Activated CD8-positive, alpha-beta memory T cell treated with anti-CD3 and anti-CD28 coated beads, Interleukin-2, amount 50 U/mL, for 4 hours (primary cell): ENCODE measurements around the gene LDLRAD3.

Experiments used
- DNase-seq: peaks from one replicate; pipeline ENCODE4 v3.0.0-alpha.2; 2020

LDLRAD3 gene

DNA sequence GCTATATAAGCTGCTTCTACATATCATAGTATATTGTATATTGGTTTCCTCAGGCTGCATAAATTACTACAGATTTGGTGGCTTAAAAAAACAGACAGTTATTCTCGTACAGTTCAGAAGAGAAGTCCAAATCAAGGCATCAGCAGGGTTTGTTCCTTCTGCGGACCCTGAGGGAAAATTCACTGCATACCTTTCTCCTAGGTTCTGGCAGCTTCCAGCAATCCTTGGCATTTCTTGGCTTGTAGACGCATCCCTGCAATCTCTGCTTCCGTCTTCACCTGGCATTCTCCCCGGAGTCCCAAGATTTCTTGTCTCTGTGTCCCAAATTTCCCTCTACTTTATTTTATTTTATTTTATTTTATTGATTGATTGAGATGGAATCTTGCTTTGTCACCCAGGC lies 202.6 kb downstream of the LDLRAD3 start:
- DNase-seq: no peak

GRCh38 chr11:36147491-36147890 lies 203.6 kb downstream of the LDLRAD3 start:
- no peak for DNase-seq

DNA sequence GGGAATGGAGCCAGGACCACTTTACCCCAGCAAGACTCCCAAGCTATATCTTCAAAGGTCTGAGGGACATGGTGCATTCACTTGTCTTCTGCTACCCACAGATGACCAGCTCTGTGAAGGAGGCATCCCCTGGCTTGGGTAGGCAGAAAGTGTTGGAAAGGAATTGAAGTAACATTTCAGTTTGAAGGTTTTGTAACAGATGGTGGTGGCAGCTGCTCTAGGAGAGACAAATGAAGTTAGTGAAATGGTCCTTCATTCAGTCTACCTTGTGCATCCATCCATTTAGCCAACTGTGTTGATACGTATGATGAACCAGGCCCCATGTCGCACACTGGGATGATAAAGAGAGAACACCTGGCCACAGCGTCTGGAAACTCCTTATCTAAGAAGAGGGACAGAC lies 204.8 kb downstream of the LDLRAD3 start:
- no peak for DNase-seq

DNA sequence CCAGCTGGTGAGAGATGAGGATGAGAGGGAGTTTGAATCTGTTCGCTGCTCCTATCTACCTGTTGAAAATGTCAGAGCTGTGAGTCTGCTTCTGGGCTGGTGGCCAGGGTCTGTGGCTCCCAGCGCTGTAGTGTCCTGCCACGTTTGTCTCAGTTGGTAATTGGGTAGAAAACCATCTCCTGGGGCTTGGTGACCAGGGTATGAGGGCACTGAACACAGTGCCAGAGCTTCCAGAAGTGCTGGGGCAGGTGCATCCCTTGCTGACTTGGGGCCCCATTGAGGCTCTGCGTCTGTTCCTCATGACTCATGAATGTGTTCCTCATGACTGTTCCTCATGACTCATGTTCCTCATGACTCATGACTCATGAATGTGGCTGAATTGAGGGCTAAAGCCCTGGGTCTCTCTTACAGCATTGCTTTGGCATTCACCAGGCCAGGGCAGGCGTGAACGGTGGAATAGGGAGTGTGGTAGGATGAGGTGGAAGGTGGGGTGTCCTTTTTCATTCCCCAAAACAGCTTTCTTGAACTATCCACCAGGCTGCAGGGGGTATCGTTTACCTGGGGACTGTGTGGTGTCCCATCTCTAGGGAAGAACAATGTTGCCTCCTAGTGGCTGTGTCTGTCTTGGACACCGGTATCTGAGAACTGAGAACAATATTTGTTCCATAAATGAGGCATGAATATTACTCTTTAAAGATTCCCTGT lies 205.8 kb downstream of the LDLRAD3 start:
- DNase-seq: no peak

GRCh38 chr11:36150986-36151385 lies 207.1 kb downstream of the LDLRAD3 start:
- DNase-seq: no peak

DNA sequence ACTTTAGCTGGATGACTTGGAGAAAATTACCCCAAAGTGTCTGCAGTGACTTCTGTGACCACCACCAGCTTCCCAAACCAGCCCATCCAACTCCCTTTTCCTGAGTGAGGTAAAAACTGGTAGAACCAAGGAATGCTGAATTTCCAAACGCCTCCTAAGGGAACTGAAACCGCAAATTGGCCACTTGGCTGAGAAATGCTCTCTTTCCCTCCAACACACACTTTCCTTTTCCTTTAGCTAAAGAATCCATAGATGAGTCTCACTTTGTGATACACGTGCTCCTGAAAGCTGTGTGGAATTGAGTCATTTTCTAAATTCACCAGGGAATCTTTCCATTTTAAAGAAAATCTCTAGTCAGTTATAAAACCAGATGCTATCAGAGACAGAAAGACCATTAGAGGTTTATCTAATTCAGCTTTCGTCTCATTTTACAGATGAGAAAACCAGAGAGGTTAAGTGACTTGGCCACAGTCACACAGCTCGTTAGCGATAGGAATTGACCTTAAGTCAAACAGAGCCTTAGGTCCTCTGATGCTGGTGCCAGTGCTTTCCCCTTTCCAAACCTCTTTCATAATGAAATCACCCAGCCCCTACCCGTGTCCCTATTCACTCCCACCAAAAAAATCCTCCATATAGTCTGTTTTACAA lies 208.2 kb downstream of the LDLRAD3 start:
- DNase-seq: no peak

DNA sequence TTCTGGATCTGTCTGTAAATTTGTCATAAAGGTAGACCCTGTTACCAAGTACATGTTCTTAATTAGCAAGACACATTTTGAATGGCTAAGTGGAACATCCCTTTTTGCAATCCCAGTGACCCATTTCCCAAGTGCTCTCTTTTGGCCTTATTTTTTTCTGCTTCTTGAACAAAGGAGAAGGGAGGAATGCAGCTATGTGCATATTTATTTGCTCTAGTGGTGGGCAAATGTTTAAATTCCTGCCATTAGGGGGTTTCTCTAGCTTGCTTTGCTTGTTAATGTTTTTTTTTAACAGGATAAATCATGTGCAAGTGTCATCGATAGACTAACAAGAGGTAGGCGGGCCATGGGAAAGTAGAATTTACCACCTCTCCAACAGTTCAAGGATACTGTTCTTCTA lies 209.7 kb downstream of the LDLRAD3 start:
- no peak for DNase-seq

DNA sequence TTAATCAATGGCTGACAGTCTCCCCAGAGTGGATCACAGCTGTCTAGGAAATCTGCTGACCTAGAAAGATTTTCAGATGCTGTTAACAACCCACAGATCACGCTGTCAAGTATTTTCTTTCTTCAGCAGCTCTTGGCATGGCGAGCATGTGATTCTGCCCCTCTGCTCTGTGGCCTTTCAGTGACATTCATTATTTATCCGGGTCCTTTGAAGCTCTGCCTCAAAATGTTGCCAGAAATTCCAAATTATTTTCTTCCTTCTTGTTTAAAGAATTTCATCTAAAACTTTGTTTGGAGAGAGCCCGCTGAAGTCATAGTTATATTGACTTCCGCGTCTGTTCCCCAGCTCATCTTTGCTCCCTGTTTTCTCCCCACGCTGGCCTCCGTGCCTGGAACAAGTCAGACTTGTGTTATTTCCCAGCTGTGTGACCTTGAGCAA lies 211.3 kb downstream of the LDLRAD3 start:
- no peak for DNase-seq

DNA sequence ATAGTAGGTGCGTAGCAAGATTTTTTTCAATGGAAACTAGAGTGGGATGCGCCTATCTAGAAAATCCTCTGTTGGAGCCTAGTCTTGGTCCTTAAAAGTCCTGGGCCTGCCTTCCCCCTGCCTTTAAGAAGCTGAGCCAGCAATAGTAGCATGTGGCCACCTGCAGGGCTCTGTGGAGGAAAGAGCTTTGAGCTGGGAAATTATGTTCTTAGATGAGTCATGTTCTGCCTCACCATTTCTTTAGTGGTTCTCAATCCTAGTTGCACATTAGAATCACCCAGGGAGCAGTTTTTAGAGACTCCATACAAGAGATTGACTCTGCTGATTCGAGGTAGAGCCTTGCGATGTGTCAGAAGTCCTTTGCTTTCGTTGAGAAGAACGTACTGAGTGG lies 211.9 kb downstream of the LDLRAD3 start:
- DNase-seq: no peak

GRCh38 chr11:36156161-36156816 lies 212.4 kb downstream of the LDLRAD3 start:
- no peak for DNase-seq

DNA sequence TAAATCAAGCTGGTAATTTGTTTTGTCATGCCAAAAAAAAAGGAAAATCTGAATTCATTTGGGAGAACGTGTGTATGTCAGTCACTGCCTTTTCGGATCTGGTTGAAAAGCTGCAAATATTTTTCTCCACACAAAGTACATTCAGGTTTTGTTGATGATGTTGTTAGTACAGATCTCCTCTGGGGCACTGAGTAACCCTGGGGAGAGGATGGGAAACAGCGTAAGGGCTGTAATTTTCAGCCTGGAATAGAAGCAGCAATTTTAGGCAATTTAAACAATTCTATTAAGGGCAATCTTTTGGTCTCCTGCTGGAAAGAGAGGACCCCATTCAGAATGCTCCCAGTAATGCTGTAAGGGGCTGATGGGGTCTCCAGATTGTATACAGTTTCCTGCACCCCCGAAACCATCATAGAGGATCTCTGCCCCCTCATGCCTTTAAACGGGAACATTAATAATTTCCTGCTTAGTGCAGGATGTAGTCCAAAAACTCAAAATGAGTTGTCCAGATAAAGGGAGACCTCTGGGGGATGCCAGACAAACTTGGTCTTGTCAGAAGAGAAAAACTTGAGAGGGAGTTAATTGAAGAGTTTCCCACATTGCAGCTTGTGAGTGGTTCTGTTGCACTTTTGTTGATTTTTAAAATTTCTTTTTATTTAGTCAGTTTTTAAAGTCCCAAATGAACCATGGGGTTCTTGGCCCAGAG lies 213.1 kb downstream of the LDLRAD3 start:
- no peak for DNase-seq

- DNase-seq: no peak
Observed at GRCh38 chr11:36160091-36160490, 216.2 kb downstream of the LDLRAD3 start.

DNA sequence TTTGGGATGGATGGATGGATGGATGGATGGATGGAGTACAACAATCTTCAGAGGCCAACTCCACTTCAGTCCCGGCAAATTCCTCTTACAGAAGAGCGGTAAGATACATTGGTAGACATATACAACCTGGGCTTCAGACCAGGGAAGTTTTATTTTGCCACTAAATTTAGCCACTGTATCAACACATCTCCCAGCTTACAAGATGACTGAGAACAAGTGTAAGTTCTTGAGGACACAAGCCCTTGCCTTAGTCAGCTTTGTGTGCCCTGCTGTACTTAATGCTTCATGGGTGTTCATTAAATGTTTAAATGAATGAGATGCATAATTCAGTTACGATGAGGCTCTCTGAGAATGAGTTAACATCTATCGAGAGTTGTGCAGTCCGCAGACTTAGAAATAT lies 217.7 kb downstream of the LDLRAD3 start:
- DNase-seq: no peak

DNA sequence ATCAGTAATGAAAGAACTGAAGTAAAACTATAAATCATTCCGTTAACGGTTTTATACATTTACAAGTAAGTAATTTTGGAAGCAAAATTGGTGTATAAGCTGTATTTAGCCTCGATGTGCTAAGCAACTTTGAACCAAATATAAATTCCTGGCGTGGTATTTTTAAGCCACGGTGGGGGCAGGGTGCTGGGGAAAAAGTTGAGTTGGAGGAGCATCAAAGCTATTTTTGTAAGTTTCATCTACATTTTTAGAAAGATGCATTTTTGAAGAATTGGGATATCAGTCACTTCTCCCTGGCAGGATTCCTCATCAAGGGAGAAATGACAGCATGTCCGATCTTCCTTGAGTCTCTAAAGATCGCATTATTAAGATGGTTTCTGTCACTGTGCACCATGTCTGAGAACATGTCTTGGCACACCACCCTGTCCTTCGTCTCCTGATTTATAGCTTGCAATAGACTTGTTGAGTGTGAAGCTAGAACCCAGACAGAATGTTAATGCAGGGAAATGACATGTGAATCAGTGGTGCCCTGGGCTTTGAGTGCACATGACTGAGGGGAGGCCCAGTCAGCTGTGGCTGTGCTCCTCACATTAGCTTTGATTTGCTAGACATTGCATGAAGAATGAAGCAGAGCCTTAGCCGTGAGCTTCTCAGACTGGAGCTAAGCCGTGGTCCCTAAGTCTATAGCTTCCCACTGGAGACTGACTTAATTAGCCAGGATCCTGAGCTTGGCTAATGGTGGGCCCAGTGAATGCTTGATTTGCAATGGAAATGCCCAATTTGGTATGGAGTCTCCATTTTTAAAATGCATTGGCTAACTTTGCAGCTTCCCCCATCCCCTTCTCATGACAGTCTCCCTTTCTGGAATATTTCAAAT lies 218.4 kb downstream of the LDLRAD3 start:
- DNase-seq: no peak

DNA sequence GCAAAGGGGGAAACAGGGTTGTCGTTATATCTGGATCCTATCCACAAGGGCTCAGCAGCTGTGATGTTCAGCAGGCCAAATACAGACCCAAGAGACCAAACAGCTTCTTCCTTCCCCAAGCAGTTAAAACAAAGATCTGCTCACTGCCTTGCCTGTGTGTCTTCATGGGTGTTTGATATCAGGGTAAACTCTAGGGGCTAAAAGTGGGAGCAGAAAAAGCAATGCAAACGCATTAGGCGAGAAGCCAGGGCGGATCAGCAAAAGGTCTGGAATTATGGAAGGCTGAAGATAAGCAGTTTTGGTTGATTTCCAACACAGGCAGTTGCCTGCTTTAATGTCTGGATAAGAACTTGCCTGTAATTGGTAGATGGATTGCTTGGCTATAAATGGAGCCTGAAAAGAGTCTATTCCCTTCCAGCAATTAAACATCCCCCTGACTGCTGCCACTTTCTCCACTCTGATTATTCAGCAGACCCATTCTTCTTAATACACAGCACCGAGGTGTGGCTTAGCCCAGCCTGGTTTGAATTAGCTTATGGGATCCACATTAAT lies 219.1 kb downstream of the LDLRAD3 start:
- no peak for DNase-seq

DNA sequence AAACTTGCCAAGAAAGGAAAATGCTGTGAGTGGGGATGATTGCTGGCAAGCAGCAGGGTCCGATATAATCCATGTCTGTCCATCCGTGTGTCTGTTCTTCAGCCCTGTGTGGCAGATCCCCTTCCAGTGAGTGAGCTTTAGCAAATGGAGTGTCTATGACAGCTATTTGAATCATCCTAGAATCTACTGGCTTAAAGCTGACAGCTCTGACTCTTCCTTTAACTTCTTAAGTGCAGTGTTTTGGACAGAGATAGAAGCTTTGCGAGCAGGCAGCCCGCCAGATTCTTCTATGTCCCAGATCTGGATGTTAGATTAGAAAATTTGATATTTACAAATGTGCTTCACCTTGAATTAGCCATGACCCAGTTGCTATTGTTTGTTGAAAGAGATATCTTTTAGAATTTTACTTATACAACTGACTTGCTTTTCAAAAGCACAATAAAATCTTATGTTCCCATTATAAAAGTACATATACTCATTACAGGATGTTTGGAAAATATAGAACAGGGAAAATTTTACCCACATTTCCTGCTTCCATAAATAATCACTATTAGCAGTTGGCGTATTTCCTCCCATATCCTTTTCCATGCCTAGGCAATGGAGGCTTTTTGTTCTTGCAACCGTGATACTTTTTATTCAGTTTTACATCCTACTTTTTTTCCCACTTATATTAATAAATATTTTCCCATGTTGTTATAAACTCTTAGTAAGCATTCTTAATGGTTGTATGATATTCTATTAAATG lies 220.8 kb downstream of the LDLRAD3 start:
- DNase-seq: no peak

GRCh38 chr11:36165621-36166397 lies 221.9 kb downstream of the LDLRAD3 start:
- DNase-seq: no peak

DNA sequence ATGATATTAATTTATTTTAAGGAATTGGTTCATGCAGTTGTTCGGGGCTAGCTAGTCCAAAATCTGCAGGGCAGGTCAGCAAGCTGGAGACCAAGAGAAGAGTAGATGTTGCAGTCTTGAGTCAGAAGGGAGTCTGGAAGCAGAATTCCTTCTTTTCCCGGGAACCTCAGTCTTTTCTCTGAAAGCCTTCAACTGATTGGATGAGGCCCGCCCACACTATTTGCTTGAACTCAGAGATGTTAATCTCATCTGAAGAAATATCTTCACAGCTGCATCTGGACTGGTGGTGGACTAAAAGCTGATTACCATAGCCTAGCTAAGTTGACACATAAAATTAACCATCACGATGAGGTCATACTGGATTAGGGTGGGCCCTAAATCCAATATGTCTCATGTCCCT lies 223.2 kb downstream of the LDLRAD3 start:
- DNase-seq: no peak

DNA sequence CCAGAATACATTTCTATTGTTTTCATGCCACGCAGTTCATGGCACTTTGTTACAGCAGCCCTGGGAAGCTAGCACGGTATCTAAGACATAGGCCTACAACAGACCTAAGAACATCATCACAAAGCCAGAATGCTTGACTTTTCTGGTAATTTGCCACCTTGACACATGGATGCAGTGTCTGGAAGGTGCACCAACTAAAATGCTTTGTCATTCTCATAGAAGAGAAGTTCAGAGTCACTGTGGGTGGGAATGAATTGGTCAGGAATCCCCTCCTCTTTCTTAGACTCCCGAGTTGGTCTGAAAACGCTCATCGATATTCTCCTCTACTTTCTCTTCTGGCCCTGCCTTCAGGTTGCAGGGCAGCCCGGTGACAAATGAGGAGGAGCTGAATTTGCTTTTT lies 223.9 kb downstream of the LDLRAD3 start:
- no peak for DNase-seq

- DNase-seq: no peak
Observed at GRCh38 chr11:36177836-36178235, 234.0 kb downstream of the LDLRAD3 start.
